B cell (primary cell): ENCODE measurements around the gene RAB11B. TPM values are rescaled to one million over a fixed set of nuclear protein-coding genes. Genes with fewer than 3 reads are reported as not detected.
"Not testable (repeated sequence)": the region's sequence is repeated elsewhere in the genome, so short reads cannot be mapped to it uniquely, and the experiment has no call there.

Source experiments
- ATAC-seq: fragments of 200-7000 bp; cut with Tn5 transposase; one replicate; pipeline ENCODE4 v1.10.0; 2021; ENCODE audit warnings: low read depth, mild to moderate bottlenecking, moderate number of reproducible peaks, moderate library complexity
- CTCF ChIA-PET: fragments of 350-600 bp; sonication (Branson Sonifier 250); formaldehyde crosslinking; loops from one replicate; lab custom pipeline; 2021; ENCODE audit warnings: antibody characterized with exemption, inconsistent platforms; lab: Charles Lee
- POLR2A ChIA-PET: fragments of 350-600 bp; sonication (Branson Sonifier 250); formaldehyde crosslinking; loops from one replicate; lab custom pipeline; 2021; ENCODE audit warnings: antibody characterized with exemption; lab: Charles Lee
- DNase-seq: peaks from one replicate; pipeline ENCODE4 v3.0.0; 2013
- H2AFZ ChIP-seq: 2 replicates; pipeline ENCODE4 v1.6.1; 2012; ENCODE audit warnings: mild to moderate bottlenecking, low read depth, low read length; ENCODE audit not compliant: insufficient read depth, poor library complexity, severe bottlenecking
- H3K27ac ChIP-seq, 2 donors: 1 replicate in 1 of 2; 2 replicates in 1 of 2; pipeline ENCODE4 v1.5.1; 2012 to 2013; ENCODE audit warnings: low read length in 2 of 2, mild to moderate bottlenecking in 2 of 2, moderate library complexity in 1 of 2
- H3K27me3 ChIP-seq, 4 experiments: fragments of 200-600 bp in 1 of 4; sonication (generic) in 1 of 4; replicated peaks in 1 of 4; 1 replicate in 2 of 4; 2 replicates in 2 of 4; pipeline versions ENCODE4 v1.6.1 to v1.7.0; 2013 to 2016; ENCODE audit warnings: low read length in 3 of 4, mild to moderate bottlenecking in 2 of 4, mixed read lengths in 1 of 4, moderate library complexity in 1 of 4; ENCODE audit not compliant: insufficient read depth in 4 of 4, control insufficient read depth in 3 of 4; ENCODE audit errors: control extremely low read depth in 1 of 4
- H3K36me3 ChIP-seq, 2 experiments: replicated peaks in 1 of 2; 1 replicate in 1 of 2; 2 replicates in 1 of 2; pipeline versions ENCODE4 v1.6.1 to v1.7.1; 2013; ENCODE audit warnings: low read length in 1 of 2; ENCODE audit not compliant: insufficient read depth in 2 of 2, control insufficient read depth in 1 of 2; ENCODE audit errors: control extremely low read depth in 1 of 2, extremely low read depth in 1 of 2
- H3K4me1 ChIP-seq, 2 donors: fragments of 200-600 bp in 1 of 2; sonication (generic) in 1 of 2; 1 replicate in 1 of 2; 2 replicates in 1 of 2; pipeline versions ENCODE4 v1.5.1 to v1.6.1; 2013 to 2017; ENCODE audit warnings: low read length in 2 of 2; ENCODE audit not compliant: control insufficient read depth in 2 of 2, insufficient read depth in 2 of 2
- H3K4me2 ChIP-seq: replicated peaks from 2 replicates; pipeline ENCODE3; 2012; ENCODE audit warnings: mild to moderate bottlenecking, low read depth, low read length; ENCODE audit not compliant: poor library complexity, severe bottlenecking
- H3K4me3 ChIP-seq, 5 experiments: fragments of 200-600 bp in 1 of 5; sonication (generic) in 1 of 5; 1 replicate in 3 of 5; 2 replicates in 2 of 5; pipeline versions ENCODE4 v1.5.1 to v1.7.0; 2011 to 2016; ENCODE audit warnings: low read length in 4 of 5, mild to moderate bottlenecking in 4 of 5, low read depth in 2 of 5, control low read depth in 1 of 5, moderate library complexity in 1 of 5; ENCODE audit not compliant: insufficient read depth in 1 of 5; ENCODE audit errors: control extremely low read depth in 1 of 5, extremely low read depth in 1 of 5
- H3K79me2 ChIP-seq: fragments of 200-600 bp; sonication (generic); one replicate; pipeline ENCODE4 v1.6.0; 2016; ENCODE audit warnings: low read length; ENCODE audit not compliant: control insufficient read depth, insufficient read depth
- H3K9ac ChIP-seq: fragments of 200-600 bp; sonication (generic); 2 replicates; pipeline ENCODE4 v1.6.1; 2017; ENCODE audit warnings: mild to moderate bottlenecking, low read length, moderate library complexity
- H3K9me3 ChIP-seq, 3 donors: one replicate each; pipeline versions ENCODE4 v1.6.1 to v1.7.1; 2013; ENCODE audit warnings: low read length in 2 of 3; ENCODE audit not compliant: control insufficient read depth in 2 of 3, insufficient read depth in 1 of 3; ENCODE audit errors: control extremely low read depth in 1 of 3
- H4K20me1 ChIP-seq: 2 replicates; pipeline ENCODE4 v1.6.0; 2012; ENCODE audit warnings: mild to moderate bottlenecking, low read length; ENCODE audit not compliant: insufficient read depth, control insufficient read depth, poor library complexity, severe bottlenecking
- H3K27ac Mint-ChIP-seq: one replicate; pipeline ENCODE4 v1.8.0; 2021; ENCODE audit warnings: mixed read lengths
- H3K27me3 Mint-ChIP-seq: one replicate; pipeline ENCODE4 v1.8.0; 2021; ENCODE audit warnings: mixed read lengths
- H3K4me1 Mint-ChIP-seq: one replicate; pipeline ENCODE4 v1.8.0; 2021; ENCODE audit warnings: mixed read lengths
- H3K4me3 Mint-ChIP-seq: one replicate; pipeline ENCODE4 v1.8.0; 2021; ENCODE audit warnings: mixed read lengths
- H3K9me3 Mint-ChIP-seq: one replicate; pipeline ENCODE4 v1.8.0; 2022; ENCODE audit warnings: mixed read lengths; ENCODE audit not compliant: insufficient read depth
- EZH2 ChIP-seq: IDR thresholded peaks from 2 replicates; pipeline ENCODE4 v1.6.1; 2012; ENCODE audit warnings: borderline replicate concordance, low read depth, mild to moderate bottlenecking, moderate library complexity, low read length; ENCODE audit not compliant: insufficient read depth, poor library complexity, severe bottlenecking
- WGBS: methylation state at CpG from one replicate; pipeline ENCODE4 v1.1.5; 2013; ENCODE audit warnings: missing lambda C conversion rate; ENCODE audit not compliant: insufficient coverage; 5-methylcytosine and 5-hydroxymethylcytosine counted together
- intact Hi-C: fragments of 100-400 bp; cut with micrococcal nuclease; formaldehyde crosslinking; loops from one replicate; pipeline ENCODE4 v1.10.0; 2022
- polyA plus RNA-seq: library from polyadenylated mRNA; depleted of rRNA; stranded (reverse); fragments of >200 nt; gene quantifications from 2 replicates; pipeline ENCODE4 v1.2.3, GENCODE V29; 2012
- total RNA-seq, 2 donors: library from RNA; stranded (reverse); fragments of 120-200 nt in 1 of 2; gene quantifications; 1 replicate in 1 of 2; 2 replicates in 1 of 2; pipeline versions ENCODE4 v1.2.3 to v1.2.4, GENCODE V29; 2013 to 2022
- TF ChIP-seq, protein P1 (sequence below): fragments of 200-600 bp; IDR thresholded peaks from one replicate; pipeline ENCODE4 v1.8.0; 2022; ENCODE audit warnings: antibody characterized with exemption, mild to moderate bottlenecking

RAB11B gene
- total and polyA plus RNA-seq, 2 donors (not counting 1 experiment from before 2014, with no cell fraction given), result 130 to 165 TPM

DNA sequence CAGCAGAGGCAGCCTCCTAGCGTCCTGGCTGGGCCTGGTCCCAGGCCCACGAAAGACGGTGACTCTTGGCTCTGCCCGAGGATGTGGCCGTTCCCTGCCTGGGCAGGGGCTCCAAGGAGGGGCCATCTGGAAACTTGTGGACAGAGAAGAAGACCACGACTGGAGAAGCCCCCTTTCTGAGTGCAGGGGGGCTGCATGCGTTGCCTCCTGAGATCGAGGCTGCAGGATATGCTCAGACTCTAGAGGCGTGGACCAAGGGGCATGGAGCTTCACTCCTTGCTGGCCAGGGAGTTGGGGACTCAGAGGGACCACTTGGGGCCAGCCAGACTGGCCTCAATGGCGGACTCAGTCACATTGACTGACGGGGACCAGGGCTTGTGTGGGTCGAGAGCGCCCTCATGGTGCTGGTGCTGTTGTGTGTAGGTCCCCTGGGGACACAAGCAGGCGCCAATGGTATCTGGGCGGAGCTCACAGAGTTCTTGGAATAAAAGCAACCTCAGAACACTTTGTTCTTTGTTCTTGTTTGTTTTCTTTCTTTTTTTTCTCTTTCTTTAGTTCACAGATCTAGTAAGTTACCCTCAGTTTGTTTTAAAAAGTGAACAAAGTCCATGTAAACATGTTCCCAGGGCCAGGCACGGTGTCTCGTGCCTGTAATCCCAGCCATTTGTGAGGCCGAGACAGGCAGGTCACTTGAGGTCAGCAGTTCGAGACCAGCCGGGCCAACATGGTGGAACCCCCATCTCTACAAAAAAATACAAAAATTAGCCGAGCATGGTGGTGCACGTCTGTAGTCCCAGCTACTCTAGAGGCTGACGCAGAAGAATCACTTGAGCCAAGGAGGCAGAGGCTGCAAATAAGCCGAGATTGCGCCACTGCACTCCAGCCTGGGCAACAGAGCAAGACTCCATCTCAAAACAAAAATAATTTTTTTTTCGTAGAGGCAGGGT lies 16.0 kb upstream of the RAB11B start:
- Histone ChIP-seq H3K27me3 (peaks cover 0 to 1% (median 0%) of the 10 kb centered on the region in 4 experiments), H3K4me1 (no peaks in the 10 kb centered on the region), H3K4me3 (no peak overlapping the region), H3K79me2 (no peaks in the 10 kb centered on the region), H3K27ac (no peak overlapping the region), H3K36me3 (no peaks in the 10 kb centered on the region), H3K9ac (no peak overlapping the region), H2AFZ (no peak overlapping the region), H4K20me1 (no peaks in the 10 kb centered on the region), H3K9me3 (no peaks in the 10 kb centered on the region), H3K4me2 (no peak overlapping the region)
- ChIA-PET CTCF (interaction anchor here (0.6 kb wide), 1 partner anchor 768 kb away, joined by 3 read pairs; no protein-coding TSS in a partner anchor), POLR2A (no interaction called here)
- DNase-seq, result no peak
- Mint-ChIP-seq H3K27me3 (no peaks in the 10 kb centered on the region), H3K4me1 (no peaks in the 10 kb centered on the region), H3K4me3 (no peak overlapping the region), H3K27ac (no peak overlapping the region), H3K9me3 (no peaks in the 10 kb centered on the region)
- TF ChIP-seq, protein P1, sequence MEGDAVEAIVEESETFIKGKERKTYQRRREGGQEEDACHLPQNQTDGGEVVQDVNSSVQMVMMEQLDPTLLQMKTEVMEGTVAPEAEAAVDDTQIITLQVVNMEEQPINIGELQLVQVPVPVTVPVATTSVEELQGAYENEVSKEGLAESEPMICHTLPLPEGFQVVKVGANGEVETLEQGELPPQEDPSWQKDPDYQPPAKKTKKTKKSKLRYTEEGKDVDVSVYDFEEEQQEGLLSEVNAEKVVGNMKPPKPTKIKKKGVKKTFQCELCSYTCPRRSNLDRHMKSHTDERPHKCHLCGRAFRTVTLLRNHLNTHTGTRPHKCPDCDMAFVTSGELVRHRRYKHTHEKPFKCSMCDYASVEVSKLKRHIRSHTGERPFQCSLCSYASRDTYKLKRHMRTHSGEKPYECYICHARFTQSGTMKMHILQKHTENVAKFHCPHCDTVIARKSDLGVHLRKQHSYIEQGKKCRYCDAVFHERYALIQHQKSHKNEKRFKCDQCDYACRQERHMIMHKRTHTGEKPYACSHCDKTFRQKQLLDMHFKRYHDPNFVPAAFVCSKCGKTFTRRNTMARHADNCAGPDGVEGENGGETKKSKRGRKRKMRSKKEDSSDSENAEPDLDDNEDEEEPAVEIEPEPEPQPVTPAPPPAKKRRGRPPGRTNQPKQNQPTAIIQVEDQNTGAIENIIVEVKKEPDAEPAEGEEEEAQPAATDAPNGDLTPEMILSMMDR, result no peak
- TF ChIP-seq EZH2, result no peak
- WGBS, result 95% methylated on average over 21 of the region's 26 CpGs
- ATAC-seq, result no peak
- intact Hi-C loops, result no loop called here

DNA sequence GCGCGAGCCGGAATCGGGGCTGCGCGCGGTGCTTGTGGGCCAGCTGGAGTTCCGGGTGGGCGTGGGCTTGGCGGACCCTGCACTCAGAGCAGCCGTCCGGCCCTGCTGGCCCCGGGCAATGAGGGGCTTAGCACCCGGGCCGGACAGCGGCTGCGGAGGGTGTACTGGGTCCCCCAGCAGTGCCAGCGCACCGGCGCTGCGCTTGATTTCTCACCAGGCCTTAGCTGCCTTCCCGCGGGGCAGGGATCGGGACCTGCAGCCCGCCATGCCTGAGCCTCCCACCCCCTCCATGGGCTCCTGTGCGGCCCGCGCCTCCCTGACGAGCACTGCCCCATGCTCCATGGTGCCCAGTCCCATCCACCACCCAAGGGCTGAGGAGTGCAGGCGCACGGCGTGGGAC lies 14.4 kb upstream of the RAB11B start:
- H3K79me2 ChIP-seq, H3K4me3 Mint-ChIP-seq, H3K27me3 Mint-ChIP-seq, POLR2A ChIA-PET, H3K27ac ChIP-seq, H4K20me1 ChIP-seq, H3K4me3 ChIP-seq, H3K9me3 ChIP-seq, H3K9ac ChIP-seq, H3K4me1 Mint-ChIP-seq, intact Hi-C loops, H3K36me3 ChIP-seq, H3K27ac Mint-ChIP-seq, H3K27me3 ChIP-seq, H3K9me3 Mint-ChIP-seq, H2AFZ ChIP-seq, DNase-seq, H3K4me2 ChIP-seq, ATAC-seq, H3K4me1 ChIP-seq: not testable (repeated sequence)
- WGBS, result 97% methylated on average over 32 of the region's 32 CpGs
- CTCF ChIA-PET, result interaction anchor here (3.2 kb wide), 1 partner anchor 21 kb away, joined by 13 read pairs; no protein-coding TSS in a partner anchor

DNA sequence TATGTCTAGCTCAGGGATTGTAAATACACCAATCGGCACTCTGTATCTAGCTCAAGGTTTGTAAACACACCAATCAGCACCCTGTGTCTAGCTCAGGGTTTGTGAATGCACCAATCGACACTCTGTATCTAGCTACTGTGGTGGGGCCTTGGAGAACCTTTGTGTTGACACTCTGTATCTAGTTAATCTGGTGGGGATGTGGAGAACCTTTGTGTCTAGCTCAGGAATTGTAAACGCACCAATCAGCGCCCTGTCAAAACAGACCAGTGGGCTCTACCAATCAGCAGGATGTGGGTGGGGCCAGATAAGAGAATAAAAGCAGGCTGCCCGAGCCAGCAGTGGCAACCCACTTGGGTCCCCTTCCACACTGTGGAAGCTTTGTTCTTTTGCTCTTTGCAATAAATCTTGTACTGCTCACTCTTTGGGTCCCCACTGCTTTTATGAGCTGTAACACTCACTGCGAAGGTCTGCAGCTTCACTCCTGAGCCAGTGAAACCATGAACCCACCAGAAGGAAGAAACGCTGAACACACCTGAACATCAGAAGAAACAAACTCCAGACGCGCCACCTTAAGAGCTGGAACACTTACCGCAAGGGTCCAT lies 13.7 kb upstream of the RAB11B start:
- H3K4me3 ChIP-seq, H3K9ac ChIP-seq, H3K79me2 ChIP-seq, H3K27me3 Mint-ChIP-seq, H4K20me1 ChIP-seq, ATAC-seq, H3K4me1 ChIP-seq, H3K4me3 Mint-ChIP-seq, DNase-seq, intact Hi-C loops, H2AFZ ChIP-seq, H3K36me3 ChIP-seq, POLR2A ChIA-PET, H3K4me2 ChIP-seq, H3K9me3 Mint-ChIP-seq, H3K27ac ChIP-seq, H3K27me3 ChIP-seq, H3K9me3 ChIP-seq, H3K27ac Mint-ChIP-seq, H3K4me1 Mint-ChIP-seq: not testable (repeated sequence)
- 100% methylated on average over 4 of the region's 10 CpGs for WGBS
- CTCF ChIA-PET, result interaction anchor here (3.2 kb wide), 1 partner anchor 22 kb away, joined by 13 read pairs; no protein-coding TSS in a partner anchor
